HG02763 (cell line): Measurements from ENCODE around the gene DYNLRB2.

Experiments
- ATAC-seq: cut with Tn5 transposase; IDR thresholded peaks from one replicate; pipeline ENCODE4 v1.9.1; 2021; ENCODE audit warnings: mild to moderate bottlenecking, moderate library complexity; ENCODE audit not compliant: unreplicated experiment

Gene DYNLRB2

DNA sequence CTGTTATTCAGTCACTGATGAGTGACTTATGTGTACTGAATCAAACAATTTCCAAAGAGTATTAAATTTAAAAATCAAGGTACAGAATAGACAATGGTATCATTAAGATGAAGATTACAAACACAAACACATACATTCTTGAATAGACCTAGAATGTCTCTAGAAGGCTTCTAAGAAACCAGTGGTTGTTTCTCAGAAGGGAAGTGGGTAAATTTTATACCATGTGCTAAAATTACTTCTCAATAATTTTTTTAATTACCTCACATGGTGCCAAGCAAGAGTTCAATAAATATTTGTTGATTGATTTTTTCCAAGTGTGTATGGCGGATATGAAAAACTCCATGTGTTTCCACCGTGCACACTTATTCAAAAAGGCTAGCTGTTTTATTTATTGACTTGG, 6.4 kb downstream of the DYNLRB2 start:
- no peak for ATAC-seq

DNA sequence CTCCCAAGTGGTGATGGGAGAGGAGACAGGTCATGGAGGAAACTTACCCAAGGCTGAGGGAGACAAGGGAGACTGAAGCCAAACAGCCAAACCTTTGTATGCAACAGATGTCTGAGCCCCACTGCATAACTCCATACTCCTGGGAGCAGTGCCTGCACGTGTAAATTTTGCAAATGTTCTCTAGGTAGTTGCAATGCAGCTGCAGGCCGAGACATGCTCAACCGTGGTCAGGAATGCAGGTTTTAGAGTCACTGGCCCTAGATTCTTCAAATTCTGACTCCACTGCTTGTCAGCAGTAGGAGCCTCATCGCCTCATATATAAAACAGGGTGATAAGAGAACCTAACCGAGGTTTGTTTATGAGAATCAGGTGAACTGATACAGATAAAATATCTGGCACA, 11.5 kb downstream of the DYNLRB2 start:
- no peak for ATAC-seq

DNA sequence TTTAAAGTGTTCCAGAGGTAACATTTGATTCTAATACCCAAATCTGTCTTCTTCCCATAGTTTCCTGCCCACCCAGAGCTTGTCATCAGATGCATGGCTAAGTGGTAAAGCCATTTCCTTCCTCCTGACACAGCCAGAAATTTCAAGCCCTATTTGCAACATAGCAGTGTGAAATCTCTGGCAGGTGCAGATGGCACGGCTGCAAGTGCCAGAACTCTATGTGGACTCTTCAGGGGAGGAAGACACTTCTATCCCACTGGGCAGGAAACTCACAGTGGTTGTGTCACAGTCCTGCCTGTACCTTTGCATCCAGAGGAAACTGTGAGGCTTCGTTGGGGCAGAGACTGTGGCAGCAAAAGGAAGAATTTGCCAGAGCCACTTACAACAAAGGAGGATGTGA, 13.2 kb downstream of the DYNLRB2 start:
- ATAC-seq: no peak

DNA sequence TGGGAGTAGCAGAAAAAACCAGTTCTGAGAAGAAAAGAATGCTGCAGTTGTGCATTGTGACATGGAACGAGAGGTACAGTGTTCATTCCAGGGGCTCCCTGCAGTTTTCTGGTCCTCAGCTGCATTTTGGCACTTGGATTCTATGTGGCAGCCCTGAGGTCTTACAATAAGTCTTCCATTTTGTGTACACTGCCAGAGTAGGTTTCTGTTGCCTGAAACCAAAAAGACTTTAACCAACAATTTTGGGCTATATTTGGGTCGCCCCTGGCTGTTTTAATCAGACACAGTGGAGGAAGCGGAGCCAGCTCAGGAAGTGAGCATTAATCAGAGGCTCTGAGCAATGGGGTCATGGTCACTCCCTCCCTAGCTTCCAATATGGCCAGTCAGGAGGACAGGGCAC, 15.7 kb downstream of the DYNLRB2 start:
- ATAC-seq: no peak

DNA sequence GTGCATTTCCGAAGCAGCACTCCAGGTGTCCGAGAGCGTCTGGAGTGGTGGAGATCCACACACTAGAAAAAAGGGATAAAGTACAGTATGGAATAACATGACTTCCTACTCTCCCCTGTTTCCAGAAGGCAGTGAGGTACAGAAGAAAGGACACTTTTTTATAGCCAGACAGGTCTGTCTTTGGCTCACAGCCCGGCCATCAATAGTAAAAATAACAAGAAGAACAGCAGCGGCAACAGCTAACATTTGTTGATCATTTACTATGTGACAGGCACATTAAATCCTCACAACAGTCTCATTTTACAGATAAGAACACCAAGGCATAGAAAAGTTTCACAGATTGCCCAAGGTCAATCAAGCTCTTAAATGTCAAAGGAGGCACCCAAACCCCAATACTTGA, 16.2 kb downstream of the DYNLRB2 start:
- no peak for ATAC-seq

DNA sequence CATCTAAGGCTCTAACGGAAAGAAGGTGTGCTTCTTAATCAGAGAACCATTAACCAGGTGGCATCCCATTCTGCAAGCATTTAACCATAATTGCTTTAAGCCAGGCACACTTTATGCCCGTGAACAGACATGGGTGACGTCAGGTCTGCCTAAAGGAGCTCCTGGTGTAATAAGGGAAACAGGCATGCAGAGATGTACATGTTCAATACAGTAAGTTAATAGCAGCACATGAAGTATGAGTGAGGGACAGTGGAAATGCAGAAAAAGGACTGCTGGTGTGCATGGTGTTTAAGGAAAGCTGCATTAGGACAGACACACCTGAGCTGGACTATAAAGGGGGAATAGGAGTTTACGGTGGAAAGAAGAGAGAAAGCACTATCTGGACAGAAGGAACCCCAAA, 18.6 kb downstream of the DYNLRB2 start:
- ATAC-seq: no peak

DNA sequence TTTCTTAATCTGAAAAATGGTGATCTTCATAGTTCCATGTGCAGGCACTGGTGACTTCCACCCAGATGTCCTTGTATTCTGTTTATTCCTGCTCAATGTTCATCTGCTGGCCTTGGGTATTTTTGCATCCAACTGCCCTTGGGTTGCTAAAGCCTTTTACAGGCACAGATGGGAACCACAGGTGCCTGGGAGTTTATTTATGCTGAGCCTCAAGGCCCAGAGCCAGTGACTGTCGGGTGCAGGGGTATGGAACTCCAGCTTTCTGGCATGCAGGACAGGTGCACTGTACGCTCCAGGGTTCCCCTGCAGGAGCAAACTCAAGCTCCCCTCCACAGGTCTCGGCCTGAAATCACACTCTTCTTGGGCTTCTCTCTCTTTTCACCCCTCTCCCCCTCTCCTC, 22.3 kb downstream of the DYNLRB2 start:
- ATAC-seq: no peak

DNA sequence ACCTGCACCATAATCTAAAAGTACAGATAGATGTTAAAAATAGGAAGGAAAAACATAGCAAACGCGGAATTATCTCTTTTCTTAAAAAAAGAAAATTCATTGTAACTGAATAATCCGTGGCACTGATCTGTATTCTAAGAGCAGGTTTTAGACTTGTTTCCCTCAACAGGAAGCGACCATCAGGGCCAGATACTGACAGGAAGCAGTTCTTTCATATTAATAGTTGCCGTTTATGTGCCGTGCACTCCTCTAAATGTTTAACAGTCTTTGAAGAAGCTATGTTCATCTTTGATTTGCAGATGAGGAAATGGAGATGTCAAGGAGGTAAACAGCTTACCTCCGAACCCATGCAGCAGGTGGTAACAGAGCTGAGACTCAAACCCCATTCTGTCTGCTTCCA, 23.6 kb downstream of the DYNLRB2 start:
- no peak for ATAC-seq

DNA sequence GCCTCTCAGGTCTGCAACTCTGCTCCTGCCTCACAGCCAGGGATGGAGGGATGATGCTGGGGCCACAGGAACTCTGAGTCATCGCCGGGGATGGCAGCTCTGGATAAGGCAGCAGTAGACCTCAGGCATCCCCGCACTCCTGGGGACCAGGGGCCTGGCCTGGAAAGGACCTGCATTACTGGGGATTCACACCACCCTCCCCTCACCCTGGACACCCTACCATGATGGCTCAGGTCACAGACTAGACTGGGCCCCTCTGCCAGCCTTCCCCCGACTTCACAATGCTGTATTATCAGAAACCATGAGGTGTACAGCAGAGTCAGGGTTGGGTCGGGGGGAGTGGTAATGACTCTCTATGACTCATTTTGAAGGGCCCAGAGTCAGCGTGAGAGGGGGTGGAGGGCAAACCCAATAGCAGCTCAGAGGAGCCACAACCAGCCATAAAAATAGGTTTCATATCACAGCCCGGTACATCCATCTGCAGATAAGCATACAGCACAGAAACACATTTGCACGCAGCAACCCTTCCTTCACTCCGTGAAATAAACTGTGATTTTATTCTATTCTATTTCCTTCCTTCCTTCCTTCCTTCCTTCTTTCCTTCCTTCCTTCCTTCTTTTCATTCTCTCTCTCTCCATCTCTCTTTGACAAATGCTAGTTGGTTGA, 28.8 kb downstream of the DYNLRB2 start:
- no peak for ATAC-seq

DNA sequence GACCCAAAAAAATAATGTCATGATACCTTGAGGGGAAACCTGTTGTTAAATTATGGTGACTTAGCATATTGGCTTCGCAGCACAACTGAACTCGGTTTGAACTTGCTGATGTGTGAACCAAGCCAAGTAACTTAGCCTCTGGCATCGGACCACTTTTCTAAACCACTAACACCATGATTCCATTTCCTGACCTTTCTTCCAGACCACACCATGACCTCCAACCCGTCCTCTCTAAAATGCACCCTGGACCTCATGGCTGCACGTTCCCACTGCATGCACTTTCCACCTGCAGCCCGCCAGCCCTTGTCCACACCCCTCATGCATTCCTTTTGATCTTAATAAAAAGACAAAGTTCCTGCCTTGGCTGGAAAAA, 29.3 kb downstream of the DYNLRB2 start:
- ATAC-seq: no peak

DNA sequence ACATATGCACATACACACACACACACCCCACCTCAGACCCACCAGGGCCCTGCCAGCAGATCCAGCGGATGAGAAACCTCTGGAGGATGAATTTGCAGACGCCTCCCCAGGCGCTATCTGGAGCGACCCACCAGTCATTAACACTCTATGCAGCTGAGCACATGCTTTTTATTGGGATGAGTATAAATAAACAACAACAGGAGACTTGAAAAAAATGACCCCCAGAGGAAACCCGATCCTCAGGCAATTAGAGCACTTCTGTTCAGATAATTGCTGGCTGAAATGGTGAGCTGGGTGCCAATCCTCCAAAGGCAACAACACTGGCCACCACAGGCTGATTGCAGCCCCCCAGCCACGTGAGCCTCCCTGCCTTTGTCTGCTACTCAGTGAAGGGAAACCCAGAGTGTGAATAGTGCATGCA, 32.9 kb downstream of the DYNLRB2 start:
- ATAC-seq: no peak

DNA sequence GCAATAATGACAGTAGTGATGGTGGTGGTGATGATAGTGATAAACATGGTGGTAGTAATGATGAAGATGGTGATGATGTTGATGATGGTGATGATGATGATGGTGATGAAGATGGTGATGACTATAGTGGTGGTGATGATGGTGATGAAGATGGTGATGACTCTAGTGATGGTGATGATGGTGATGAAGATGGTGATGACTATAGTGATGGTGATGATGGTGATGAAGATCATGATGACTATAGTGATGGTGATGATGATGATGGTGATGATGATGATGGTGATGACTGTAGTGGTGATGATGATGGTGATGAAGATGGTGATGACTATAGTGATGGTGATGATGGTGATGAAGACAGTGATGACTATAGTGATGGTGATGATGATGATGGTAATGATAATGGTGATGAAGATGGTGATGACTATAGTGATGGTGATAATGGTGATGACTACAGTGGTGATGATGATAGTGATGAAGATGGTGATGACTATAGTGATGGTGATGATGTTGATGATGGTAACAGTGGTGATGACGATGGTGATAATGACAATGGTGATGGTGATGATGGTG, 35.6 kb downstream of the DYNLRB2 start:
- no peak for ATAC-seq

DNA sequence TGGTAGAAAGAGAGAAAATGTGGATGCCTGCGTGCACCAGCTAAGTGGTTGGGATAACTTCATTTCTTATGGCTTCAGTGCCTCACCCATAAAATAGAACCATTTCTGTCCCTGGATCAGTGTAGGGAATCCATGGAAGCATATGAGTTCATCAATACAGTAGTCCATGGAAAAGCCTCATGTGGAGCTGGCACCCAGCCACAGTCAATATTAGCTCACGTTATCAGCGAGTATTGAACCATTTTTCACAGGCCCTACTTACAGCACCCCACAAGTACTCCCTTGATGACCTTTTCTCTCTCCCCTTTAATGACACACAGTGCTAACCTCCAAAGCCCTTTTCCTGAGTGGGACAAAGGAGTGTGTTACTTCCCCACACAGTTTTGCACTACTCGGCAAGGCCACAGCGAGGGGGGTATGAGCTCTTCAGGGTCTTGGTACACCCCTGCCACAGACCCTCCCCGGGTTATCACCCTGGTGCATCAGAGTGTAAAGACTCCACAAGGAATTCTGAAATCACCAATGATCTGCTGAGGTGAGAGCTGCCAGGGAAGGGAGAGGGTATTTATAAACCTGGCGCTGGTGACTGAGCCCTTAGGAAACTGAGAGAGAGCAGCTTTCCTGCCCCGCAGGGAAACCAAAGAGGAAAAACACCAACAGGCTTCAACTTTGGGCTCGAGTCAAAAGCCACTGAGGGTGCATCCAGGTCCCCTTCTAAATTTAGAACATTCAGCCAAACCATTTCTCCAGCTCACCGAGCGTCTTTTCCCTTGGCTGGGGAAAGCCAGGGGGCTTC, 36.9 kb downstream of the DYNLRB2 start:
- ATAC-seq: no peak

DNA sequence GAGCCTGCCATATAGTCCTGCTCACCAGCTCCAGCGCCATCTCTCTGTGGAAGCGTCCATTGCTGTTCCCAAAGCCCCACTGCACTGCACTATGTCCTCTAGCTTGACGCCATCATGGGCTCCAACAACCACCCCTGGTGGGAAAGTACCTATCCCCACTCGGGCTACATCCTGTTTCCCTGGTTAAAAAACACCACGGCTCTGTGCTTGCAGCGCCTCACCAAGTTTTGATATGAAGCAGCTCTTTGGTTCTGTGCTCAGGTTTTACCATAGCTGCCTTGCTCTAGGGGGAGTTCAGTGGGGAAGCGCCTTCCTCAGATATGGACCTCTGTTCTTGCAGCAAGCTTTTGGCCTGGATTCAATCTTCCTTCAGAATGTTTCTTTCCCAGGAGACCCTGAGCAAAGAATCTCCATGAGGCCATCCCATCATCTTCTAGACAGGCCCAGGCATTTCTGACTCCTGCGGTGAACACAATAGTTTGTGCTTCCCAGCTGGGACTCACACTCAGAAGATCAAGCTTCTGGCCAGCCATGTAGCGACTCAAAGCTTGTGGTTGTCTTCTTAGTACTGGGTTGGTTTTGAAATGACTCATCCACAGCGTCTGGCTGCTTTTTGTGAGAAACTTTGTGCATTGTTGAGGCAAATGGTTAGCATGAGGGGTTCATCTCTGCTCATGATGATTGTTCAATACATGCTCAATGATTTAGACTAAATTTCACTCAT, 39.5 kb downstream of the DYNLRB2 start:
- ATAC-seq: peak; percentile 80

DNA sequence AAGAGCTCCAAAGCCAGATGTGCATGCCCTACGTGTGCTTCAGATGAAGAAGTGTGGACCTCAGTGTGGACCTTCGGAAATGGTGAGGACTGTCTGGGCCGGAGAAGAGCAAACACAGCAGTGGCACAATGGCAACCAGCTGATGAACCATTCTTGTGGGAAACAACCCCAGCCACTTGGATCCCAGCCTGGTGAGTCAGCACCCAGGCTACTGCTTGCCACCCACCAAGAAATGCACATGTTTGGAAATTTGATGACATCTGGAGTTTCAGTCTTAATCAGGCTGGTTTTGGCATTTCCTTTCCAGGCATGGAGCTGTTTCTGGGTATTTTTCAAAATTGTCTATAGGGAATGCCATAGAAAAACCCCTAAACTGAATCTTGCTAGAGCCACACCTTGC, 42.7 kb downstream of the DYNLRB2 start:
- ATAC-seq: no peak

DNA sequence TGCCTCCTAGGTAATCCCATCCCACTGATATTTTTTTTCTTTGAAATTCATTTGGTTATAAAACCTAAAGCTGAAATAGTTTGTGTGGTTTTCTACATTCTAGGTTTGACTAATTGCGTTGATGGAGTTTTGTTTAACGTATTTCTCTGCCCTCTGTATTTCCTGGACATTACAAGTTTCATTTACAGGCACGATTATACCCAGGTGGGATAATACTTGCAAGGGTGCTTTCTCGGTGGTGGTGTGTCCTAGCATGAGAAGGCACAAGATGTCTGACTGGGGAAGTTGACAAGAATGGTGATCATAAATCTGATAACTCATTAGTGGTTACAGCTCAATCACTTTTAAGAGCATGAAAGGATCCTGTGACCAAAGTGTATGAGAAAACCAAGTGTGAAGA, 45.0 kb downstream of the DYNLRB2 start:
- no peak for ATAC-seq

DNA sequence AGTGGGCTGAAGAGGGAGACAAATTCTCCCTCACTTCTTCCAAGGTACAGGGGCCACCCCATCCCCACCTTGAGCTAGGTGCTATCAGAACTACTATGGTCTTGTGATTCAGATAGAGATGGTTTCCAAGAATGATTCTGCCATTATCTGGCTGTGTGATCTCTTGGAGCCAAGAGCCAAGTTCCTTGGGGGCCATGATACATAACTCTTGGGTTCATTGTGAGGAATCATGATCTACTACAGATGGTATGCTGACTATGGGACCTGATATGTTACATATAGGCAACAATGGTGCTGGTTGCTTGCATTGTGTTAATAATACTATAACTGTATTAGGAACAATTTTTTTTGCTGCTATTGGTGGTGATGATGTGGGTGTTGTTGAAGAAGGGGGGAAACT, 45.7 kb downstream of the DYNLRB2 start:
- no peak for ATAC-seq

DNA sequence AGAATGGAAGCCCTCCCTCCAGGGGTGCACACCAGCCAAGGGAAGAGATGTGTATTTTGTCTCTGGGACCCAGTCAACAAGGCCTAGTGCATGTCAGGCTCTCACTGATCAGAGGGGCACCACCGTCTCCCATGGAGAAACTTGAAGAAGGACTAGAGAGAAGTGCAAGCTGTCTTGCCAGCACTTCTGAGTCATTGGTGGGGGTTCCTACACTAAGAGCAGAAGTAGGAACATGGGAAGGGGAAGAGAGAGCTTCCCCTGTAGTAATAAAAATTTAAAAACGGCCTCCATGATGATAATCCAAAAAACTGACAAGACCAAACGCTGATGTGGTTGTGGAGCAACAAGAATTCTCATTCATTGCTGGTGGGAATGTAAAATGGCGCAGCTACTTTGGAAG, 46.3 kb downstream of the DYNLRB2 start:
- no peak for ATAC-seq

DNA sequence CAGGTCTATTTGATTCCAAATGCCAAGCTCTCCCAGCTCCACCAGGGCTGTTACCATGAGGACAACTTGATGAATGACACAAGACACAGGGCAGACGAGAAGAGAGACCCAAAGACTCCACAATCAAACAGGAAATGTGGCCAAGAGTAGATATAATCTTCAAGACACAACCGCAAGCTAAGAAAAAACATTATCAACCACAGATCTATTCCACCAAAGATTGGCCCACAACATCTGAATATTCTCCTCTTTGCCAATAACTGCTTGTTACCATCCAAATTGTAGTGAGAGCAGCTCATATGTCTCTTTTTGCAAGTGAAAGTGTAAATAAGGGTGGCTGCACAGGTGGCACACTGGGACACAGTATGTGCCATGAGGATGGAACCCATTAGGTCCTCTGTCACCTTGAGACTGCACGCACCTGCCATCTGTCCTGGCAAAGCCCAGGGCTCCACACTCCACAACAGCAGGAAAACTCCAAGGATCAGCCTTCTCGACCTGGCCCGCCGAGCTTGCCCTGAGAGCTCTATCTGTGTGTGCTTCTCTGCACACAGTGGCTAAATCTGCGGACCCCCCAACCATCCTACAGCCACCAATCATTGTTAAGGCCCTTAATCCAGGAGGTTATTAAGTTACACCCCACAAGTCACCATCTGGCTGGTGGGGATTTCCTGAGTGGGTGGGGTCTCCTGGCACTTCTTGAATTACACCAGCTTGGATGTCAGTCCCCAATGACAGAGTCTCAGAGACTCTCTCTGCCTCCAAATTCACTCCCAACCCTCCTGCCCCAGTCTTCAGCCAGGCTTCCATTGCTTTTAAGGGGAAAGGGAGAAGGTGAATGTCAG, 50.5 kb downstream of the DYNLRB2 start:
- ATAC-seq: no peak

DNA sequence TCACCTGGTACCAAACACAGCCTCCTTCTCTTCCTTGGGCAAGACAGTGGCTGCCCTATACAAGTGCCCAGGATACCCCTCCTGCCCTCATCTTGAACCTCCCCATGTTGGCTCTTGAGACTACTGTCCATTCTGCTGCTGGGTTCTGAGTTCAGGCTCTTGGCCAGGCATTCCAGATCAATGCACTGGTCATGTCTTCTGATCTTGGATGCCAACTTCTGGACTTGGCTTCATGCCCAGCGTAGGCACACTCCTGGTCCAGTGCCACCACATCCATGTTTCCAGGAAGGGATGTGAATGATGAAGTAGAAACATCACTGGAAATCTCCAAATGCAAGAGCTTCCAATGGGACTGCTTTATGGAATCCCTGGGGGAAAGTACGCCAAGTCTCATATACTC, 51.5 kb downstream of the DYNLRB2 start:
- ATAC-seq: no peak

DNA sequence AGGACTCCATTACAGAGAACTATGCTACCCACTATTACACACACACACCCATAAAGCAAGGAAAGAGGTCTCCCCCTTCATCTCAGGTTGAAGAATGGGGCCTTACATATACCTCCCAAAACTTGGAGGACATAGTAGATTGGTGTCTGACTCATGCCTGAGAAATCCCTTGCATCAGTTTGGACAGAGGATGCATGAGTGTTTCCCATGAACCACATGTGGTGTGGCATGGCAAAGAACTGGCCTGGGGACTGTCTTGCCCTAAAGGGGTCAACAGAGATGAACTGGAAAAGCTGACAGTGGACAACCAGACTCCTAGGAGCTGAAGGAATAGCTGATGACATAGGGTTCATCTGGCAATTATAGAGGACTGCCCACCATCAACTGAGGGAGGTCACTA, 54.0 kb downstream of the DYNLRB2 start:
- no peak for ATAC-seq
